Large intestine (tissue), 3 donors: Measurements from ENCODE around the gene SPAG6. TPM values are rescaled to one million over a fixed set of nuclear protein-coding genes. Genes with fewer than 3 reads are reported as not detected.

Source experiments
- DNase-seq, 2 donors: peaks; one replicate each; pipeline versions ENCODE4 v3.0.0 to v3.0.0-alpha.2; 2013
- H3K27ac ChIP-seq: one replicate; pipeline ENCODE4 v1.5.1; 2013; ENCODE audit warnings: low read length
- H3K27me3 ChIP-seq: 2 replicates; pipeline ENCODE4 v1.6.1; 2013; ENCODE audit warnings: low read length; ENCODE audit not compliant: control insufficient read depth, insufficient read depth
- H3K36me3 ChIP-seq: 2 replicates; pipeline ENCODE4 v1.6.1; 2013; ENCODE audit warnings: low read length; ENCODE audit not compliant: control insufficient read depth, insufficient read depth
- H3K4me1 ChIP-seq: one replicate; pipeline ENCODE4 v1.6.1; 2013; ENCODE audit warnings: low read length; ENCODE audit not compliant: control insufficient read depth, insufficient read depth
- H3K4me3 ChIP-seq: one replicate; pipeline ENCODE4 v1.5.1; 2013; ENCODE audit warnings: low read length
- H3K9me3 ChIP-seq: one replicate; pipeline ENCODE4 v1.6.1; 2013; ENCODE audit warnings: mild to moderate bottlenecking, low read depth, low read length, moderate library complexity; ENCODE audit not compliant: control insufficient read depth
- WGBS: methylation state at CpG from one replicate; pipeline ENCODE4 v1.1.5; 2013; ENCODE audit warnings: low lambda C conversion rate; ENCODE audit not compliant: insufficient coverage; 5-methylcytosine and 5-hydroxymethylcytosine counted together
- polyA plus RNA-seq: library from polyadenylated mRNA; unstranded; fragments of 120-200 nt; gene quantifications from one replicate; pipeline ENCODE4 v1.2.1, GENCODE V29; 2013

Gene SPAG6
- polyA plus RNA-seq, 1 donor = 0.19 TPM

DNA sequence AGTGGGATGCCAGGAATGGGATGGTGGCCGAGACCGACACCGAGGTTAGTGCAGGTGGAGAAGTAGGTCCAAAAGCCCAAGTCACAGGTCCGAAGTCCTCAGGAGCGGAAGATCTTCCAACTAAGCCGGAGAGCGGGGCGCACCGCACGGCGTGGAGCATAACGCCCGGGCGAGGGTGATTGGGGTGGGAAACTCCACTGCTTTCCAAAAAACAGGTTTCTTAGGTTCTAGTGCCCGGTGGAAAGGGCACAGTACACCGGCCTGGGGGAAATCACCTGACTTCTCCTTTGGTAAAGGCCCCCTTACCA is 11.4 kb upstream of the SPAG6 start:
- H3K27ac ChIP-seq = no peak overlapping the region
- WGBS = no CpG with 5 or more reads among the region's 16 CpGs
- DNase-seq = no peak
- H3K9me3 ChIP-seq = peaks cover 27% of the 10 kb centered on the region
- peak overlapping the region; percentile 23 for H3K4me3 ChIP-seq
- peaks cover 20% of the 10 kb centered on the region for H3K4me1 ChIP-seq
- H3K27me3 ChIP-seq = peaks cover 63% of the 10 kb centered on the region
- peaks cover 11% of the 10 kb centered on the region for H3K36me3 ChIP-seq

DNA sequence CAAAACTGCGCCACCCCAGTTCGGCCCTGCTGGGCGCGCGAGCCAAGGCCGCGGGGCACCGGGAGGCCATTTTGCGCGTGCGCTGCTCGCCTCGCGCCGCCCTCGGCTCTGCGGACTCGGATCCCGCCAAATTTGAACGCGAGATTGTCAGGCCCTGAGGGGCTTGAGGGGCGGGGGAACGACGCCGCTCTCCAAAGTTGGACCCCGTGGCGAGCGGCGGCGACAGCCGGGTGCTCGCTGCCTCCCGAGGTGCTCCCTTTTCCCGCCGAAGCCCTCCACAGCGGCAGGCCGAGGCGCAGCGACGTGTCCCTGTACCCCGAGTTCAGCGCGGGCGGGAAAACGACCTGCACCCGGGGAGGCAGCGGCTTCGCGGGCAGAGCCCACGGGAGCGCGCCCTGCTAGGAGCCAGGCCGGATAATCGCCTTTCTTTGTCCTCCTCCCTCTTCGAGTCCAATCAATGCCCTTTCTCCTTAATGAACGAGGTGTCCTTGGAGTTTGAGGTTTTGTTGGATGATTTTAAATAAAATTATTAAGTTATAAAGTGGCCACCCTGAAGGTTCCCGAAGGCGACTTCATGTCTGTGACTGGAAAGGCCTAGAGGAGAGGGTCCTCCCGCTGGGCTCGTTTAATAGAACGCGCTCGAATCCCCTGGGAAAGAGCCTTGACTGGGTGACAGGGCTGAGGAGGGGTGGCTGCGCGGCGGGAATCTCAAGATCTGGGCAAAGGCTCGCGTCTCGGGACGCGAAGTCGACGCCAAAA is 10.7 kb upstream of the SPAG6 start:
- Histone ChIP-seq H3K4me1 (peaks cover 20% of the 10 kb centered on the region), H3K27ac (no peak overlapping the region), H3K27me3 (peaks cover 67% of the 10 kb centered on the region), H3K4me3 (peak overlapping the region; percentile 40), H3K9me3 (peaks cover 27% of the 10 kb centered on the region), H3K36me3 (peaks cover 4% of the 10 kb centered on the region)
- no CpG with 5 or more reads among the region's 73 CpGs for WGBS
- DNase-seq = peak in 1 of 2 donors; percentile 47

DNA sequence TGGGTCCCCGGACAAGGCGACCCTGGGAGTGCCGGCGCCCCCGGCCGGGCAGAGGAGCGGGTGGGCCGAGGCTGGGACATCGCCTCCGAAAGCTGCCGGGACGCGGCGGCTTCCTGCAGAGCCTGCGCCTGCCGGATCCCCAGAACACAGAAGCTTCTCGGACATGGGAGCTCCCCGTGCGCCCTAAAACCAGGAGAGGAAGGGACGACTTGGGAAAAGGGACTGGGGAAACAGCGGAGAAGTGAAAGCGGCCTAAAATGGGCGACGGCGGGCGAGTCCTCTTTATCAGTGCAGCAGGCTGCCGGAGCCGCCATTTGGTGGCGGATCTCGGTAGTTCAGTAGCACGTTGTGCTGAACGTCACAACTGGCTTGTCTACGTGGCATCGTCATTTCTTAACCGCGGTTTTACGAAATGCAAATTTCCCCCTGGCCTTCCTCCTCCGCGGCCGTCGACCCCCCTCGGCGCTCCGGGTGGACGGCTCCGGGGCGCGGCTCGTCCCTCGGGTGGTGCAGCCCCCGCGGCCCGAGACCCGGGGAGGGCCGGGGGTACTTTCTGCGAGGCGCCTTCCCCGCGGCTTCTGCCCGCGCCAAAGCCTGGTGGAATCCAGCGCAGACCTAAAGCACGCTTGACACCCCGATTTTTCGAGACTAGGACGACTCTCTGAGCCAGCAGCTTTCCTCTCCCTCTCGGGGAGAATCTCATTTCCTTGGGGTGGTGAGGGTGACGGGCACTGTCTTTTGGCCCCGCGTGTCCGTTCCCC is 9.9 kb upstream of the SPAG6 start:
- Histone ChIP-seq H3K36me3 (no peaks in the 10 kb centered on the region), H3K27me3 (peaks cover 67% of the 10 kb centered on the region), H3K4me1 (peaks cover 25% of the 10 kb centered on the region), H3K9me3 (peaks cover 27% of the 10 kb centered on the region), H3K27ac (no peak overlapping the region), H3K4me3 (peak overlapping the region; percentile 40)
- no CpG with 5 or more reads among the region's 71 CpGs for WGBS
- peak; percentile 47 to 74 for DNase-seq

DNA sequence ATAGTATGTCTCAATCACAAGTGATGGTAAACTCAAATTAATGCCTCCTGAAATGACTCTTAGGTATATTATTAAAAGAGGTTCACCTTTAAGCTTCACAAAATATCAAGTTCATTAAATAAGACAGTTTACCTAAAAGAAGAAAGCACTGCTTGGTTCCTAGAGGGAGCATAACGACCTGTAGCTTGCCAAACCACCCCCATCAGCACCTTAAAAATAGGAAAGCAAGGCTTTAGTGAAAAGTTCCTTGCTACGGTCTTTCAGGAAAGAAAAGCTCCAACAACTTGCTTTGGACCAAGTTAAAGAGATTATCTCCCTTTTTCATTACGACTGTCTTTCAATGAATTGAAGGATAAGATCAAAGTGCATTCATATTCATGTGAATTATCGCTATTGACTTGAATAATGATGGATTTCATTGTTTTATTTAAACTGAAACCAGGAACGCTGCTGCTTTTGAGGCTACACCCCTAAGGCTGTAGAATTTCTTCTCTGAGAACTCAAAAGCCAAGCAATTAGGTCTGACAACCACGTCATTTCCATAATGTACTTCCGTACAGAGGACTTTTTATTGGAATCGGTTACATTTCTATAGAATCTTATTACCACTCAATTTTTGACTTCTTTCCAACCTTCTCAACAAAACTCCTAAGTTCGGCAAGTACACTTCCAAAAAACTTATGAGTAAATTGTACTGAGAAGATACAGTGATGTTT is 7.0 kb upstream of the SPAG6 start:
- 4% methylated on average over 6 of the region's 9 CpGs for WGBS
- DNase-seq = no peak
- Histone ChIP-seq H3K4me1 (peaks cover 29% of the 10 kb centered on the region), H3K4me3 (no peak overlapping the region), H3K9me3 (peaks cover 27% of the 10 kb centered on the region), H3K27me3 (peaks cover 81% of the 10 kb centered on the region), H3K36me3 (no peaks in the 10 kb centered on the region), H3K27ac (no peak overlapping the region)

DNA sequence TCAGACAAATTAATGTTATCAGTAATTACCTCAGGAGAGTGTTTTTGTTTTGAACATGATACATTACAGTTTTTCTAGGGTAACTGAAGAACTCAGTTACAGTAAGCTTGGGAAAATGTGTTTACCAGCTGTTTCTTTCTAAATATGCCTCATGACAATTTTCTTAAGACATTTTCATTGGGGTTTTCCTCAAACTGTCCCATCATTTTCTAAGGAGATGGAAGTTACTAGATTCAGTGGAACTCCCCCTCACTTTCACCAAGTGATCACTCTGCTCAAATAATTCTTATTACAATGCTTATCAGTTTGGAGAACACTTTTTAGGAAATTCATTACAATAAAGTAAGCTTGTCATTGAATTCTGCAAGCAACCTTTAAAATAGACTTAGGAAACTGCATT is 6.4 kb upstream of the SPAG6 start:
- Histone ChIP-seq H3K9me3 (peaks cover 25% of the 10 kb centered on the region), H3K4me3 (no peak overlapping the region), H3K27ac (no peak overlapping the region), H3K4me1 (peaks cover 27% of the 10 kb centered on the region), H3K36me3 (no peaks in the 10 kb centered on the region), H3K27me3 (peaks cover 79% of the 10 kb centered on the region)
- no peak for DNase-seq

DNA sequence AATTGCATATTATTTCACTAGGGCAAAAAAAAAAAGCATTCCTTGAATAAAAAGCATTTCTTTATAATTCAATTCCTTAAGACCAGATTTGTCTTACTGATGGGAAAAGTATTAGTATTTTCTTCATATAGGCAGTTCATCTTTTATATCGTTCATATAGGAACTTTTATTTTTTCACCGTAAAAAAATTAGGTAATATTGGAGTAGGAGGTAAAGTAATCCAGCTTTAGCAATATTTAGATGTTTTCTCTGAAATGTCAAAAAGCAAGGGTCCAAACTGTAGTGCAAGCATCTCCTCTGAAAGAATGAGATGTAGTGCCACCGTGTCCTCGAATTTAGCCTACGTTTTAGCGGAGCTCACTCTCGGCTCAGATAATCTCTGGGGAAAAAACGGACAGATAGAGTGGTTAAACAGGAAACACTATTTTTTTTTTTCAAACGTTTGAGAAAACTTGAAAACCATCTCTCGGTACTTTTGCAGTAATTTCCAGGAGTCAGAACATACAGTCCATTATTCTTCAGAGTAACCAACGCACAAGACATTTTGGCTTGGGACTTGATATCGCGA is 5.5 kb upstream of the SPAG6 start:
- Histone ChIP-seq H3K4me1 (peaks cover 19% of the 10 kb centered on the region), H3K27me3 (peaks cover 79% of the 10 kb centered on the region), H3K9me3 (peaks cover 17% of the 10 kb centered on the region), H3K4me3 (peak overlapping the region; percentile 59), H3K36me3 (no peaks in the 10 kb centered on the region), H3K27ac (no peak overlapping the region)
- no peak for DNase-seq
- 3% methylated on average over 5 of the region's 13 CpGs for WGBS

DNA sequence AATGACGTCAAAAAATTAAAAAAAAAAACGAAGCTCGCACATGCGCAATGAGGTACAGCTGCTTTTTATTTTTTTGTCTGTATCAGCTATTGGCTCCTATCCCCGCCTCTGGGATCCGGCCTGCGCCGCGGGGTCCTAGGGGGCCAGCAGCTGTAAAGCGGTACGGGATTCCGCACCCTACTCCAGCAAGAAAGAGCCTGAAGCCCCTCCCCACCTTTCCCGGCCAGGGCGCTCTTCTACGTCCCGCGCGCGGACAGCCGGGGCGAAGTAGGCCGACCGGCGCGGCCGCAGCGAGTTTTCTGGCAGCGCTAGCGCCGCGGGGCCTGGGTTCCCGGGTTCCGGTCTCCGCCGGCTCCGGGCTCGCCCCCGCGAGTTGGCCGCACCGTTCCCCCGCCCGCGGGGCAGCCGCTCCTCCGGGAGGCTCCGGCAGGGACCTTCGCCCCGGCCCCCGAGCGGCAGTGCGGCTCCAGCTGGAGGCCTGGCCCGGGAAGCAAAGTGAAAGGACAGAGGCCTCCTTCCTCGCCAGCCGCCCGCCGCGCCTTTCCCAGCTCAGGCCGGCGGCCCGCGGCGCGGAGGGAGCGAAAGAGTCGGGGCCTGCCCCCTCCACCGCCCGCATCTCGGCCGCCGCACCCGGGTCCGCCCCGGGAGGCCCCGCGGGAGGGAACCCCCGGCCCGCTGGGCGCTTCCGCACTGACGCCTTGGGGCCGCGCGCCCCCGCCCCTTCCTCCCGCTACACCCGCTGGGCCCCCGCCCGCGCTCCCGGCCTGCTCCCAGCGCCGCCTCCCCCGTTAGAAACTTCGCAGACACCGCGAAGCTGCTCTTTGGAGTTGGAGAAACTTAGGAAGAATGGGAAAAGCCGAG is 4.7 kb upstream of the SPAG6 start:
- WGBS = 0% methylated on average over 3 of the region's 98 CpGs
- DNase-seq = peak; percentile 68 to 88
- Histone ChIP-seq H3K9me3 (peaks cover 19% of the 10 kb centered on the region), H3K4me1 (peaks cover 14% of the 10 kb centered on the region), H3K27me3 (peaks cover 79% of the 10 kb centered on the region), H3K4me3 (peak overlapping the region; percentile 59), H3K36me3 (no peaks in the 10 kb centered on the region), H3K27ac (peak overlapping the region; percentile 76)

DNA sequence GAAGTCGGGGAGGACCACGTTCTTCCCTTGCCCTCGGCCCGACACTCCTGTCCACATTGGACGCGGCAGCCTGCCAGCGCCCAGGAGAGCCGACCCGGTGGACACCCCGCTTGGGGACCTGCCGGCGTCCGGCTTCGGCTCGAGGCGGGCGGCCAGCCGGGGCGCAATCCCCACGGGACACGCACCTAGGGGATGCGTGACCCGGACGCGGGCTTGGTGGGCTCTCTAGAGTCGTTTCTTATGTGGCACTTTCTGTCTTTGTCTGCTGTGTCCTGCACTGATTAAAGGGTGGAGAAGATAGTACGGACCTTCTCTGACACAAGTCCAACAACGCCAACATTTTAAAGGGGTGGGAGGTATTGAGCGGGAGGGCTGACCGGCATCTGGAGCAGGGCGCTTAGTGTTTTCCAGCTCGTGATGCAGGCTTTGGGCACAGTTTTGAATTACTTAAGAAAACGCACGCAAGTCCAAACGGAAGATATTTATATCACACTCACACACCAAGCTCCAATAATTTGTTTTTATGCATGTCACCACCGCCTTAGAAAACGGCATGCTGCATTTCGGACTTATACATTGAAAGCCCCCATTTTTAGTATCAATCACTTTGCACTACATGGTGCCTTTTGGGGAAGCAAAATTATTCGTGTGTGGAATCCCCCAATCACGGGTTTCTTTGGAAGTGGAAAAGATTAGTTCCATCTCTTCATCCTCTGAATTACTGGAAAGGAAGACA is 3.9 kb upstream of the SPAG6 start:
- Histone ChIP-seq H3K27me3 (peaks cover 78% of the 10 kb centered on the region), H3K4me3 (peak overlapping the region; percentile 59), H3K9me3 (peaks cover 15% of the 10 kb centered on the region), H3K27ac (no peak overlapping the region), H3K4me1 (peaks cover 9% of the 10 kb centered on the region), H3K36me3 (no peaks in the 10 kb centered on the region)
- no peak for DNase-seq
- no CpG with 5 or more reads among the region's 40 CpGs for WGBS

DNA sequence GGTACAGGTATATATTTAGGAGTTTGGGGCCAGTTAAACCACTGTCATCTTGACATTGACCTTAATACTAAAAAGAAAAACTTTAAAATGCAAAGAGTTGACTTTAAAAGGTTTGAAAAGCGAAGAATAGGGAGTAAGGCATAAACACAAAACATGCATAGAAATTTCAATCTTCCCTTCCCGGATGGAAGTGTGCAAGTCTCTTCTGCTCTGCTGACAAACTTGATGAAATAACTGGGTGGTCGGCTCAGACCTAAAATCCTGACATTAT is 3.4 kb upstream of the SPAG6 start:
- no peak for DNase-seq
- peaks cover 10% of the 10 kb centered on the region for H3K9me3 ChIP-seq
- 14% methylated on average over 1 of the region's 3 CpGs for WGBS
- peaks cover 78% of the 10 kb centered on the region for H3K27me3 ChIP-seq
- peaks cover 9% of the 10 kb centered on the region for H3K4me1 ChIP-seq
- H3K27ac ChIP-seq = no peak overlapping the region
- no peaks in the 10 kb centered on the region for H3K36me3 ChIP-seq
- no peak overlapping the region for H3K4me3 ChIP-seq
